Measurements from ENCODE around the gene CARTPT.

DNA sequence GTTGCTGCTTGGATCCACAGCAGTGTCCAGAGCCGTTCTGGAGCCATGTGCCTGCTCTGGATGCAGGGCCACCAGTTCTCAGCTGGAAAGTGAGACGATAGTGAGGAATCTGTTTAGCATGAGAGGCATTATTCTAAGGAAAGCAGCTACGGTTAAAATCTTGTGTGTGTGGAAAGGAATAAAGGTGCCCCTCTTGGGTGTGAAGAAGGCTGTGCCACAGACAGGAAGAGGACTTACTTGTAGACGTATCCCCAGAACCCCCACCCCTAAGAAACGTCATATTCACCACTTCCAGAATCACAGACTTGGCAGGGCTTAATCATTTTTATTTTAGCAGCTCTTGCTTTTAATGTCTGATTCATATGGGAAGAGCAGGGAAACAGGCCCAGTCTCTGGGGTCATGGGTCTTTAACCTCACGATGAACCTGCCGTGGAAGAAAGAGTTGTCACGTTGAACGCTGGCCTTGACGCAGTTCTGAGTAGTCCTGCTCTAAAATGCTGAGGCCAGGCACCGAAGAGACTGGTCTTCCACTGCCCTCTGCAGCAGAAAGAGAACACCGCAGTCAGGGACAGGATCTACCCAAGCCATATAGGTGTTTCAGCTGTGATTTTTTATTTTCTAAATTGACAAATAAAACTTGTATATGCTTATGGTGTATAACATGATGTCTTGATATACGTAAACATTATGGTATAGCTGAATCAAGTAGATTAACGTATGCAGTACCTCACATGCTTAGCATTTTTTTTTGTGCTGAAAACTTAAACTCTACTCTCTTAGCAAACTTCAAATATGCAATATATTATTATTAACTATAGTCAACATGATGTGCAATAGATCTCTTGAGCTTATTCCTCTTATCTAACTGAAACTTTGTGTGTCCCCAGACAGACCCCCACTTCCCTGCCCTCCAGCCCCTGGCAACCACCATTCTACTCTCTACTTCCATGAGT, 38.8 kb downstream of the CARTPT start:
- TF ChIP-seq, protein P1, sequence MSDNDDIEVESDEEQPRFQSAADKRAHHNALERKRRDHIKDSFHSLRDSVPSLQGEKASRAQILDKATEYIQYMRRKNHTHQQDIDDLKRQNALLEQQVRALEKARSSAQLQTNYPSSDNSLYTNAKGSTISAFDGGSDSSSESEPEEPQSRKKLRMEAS (CRISPR knock-in tag; IDR thresholded peaks at IDR 0.05), result no peak
- TF ChIP-seq, protein P2, sequence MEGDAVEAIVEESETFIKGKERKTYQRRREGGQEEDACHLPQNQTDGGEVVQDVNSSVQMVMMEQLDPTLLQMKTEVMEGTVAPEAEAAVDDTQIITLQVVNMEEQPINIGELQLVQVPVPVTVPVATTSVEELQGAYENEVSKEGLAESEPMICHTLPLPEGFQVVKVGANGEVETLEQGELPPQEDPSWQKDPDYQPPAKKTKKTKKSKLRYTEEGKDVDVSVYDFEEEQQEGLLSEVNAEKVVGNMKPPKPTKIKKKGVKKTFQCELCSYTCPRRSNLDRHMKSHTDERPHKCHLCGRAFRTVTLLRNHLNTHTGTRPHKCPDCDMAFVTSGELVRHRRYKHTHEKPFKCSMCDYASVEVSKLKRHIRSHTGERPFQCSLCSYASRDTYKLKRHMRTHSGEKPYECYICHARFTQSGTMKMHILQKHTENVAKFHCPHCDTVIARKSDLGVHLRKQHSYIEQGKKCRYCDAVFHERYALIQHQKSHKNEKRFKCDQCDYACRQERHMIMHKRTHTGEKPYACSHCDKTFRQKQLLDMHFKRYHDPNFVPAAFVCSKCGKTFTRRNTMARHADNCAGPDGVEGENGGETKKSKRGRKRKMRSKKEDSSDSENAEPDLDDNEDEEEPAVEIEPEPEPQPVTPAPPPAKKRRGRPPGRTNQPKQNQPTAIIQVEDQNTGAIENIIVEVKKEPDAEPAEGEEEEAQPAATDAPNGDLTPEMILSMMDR (IDR thresholded peaks at IDR 0.05), result no peak
- TF ChIP-seq ESRRA (CRISPR knock-in tag; IDR thresholded peaks at IDR 0.05; ENCODE audit: borderline replicate concordance) (no peak), NR3C1 (CRISPR knock-in tag; conservative IDR thresholded peaks at IDR 0.05; ENCODE audit: low read depth) (no peak), ZNF219 (CRISPR knock-in tag; IDR thresholded peaks at IDR 0.05; ENCODE audit: borderline replicate concordance) (no peak), ELF4 (CRISPR knock-in tag; IDR thresholded peaks at IDR 0.05; ENCODE audit: low read depth) (no peak)
- TF ChIP-seq, protein P3, sequence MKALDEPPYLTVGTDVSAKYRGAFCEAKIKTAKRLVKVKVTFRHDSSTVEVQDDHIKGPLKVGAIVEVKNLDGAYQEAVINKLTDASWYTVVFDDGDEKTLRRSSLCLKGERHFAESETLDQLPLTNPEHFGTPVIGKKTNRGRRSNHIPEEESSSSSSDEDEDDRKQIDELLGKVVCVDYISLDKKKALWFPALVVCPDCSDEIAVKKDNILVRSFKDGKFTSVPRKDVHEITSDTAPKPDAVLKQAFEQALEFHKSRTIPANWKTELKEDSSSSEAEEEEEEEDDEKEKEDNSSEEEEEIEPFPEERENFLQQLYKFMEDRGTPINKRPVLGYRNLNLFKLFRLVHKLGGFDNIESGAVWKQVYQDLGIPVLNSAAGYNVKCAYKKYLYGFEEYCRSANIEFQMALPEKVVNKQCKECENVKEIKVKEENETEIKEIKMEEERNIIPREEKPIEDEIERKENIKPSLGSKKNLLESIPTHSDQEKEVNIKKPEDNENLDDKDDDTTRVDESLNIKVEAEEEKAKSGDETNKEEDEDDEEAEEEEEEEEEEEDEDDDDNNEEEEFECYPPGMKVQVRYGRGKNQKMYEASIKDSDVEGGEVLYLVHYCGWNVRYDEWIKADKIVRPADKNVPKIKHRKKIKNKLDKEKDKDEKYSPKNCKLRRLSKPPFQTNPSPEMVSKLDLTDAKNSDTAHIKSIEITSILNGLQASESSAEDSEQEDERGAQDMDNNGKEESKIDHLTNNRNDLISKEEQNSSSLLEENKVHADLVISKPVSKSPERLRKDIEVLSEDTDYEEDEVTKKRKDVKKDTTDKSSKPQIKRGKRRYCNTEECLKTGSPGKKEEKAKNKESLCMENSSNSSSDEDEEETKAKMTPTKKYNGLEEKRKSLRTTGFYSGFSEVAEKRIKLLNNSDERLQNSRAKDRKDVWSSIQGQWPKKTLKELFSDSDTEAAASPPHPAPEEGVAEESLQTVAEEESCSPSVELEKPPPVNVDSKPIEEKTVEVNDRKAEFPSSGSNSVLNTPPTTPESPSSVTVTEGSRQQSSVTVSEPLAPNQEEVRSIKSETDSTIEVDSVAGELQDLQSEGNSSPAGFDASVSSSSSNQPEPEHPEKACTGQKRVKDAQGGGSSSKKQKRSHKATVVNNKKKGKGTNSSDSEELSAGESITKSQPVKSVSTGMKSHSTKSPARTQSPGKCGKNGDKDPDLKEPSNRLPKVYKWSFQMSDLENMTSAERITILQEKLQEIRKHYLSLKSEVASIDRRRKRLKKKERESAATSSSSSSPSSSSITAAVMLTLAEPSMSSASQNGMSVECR (CRISPR knock-in tag; IDR thresholded peaks at IDR 0.05; ENCODE audit: borderline replicate concordance), result no peak

All from WTC11 (cell line).